ENCODE results near the gene STAMBP.

GRCh38 chr2:73913414-73914054, 84.8 kb downstream of the STAMBP start:
- TF ChIP-seq, protein P1, sequence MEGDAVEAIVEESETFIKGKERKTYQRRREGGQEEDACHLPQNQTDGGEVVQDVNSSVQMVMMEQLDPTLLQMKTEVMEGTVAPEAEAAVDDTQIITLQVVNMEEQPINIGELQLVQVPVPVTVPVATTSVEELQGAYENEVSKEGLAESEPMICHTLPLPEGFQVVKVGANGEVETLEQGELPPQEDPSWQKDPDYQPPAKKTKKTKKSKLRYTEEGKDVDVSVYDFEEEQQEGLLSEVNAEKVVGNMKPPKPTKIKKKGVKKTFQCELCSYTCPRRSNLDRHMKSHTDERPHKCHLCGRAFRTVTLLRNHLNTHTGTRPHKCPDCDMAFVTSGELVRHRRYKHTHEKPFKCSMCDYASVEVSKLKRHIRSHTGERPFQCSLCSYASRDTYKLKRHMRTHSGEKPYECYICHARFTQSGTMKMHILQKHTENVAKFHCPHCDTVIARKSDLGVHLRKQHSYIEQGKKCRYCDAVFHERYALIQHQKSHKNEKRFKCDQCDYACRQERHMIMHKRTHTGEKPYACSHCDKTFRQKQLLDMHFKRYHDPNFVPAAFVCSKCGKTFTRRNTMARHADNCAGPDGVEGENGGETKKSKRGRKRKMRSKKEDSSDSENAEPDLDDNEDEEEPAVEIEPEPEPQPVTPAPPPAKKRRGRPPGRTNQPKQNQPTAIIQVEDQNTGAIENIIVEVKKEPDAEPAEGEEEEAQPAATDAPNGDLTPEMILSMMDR (IDR thresholded peaks at IDR 0.05) = no peak
- TF ChIP-seq POLR2A (IDR thresholded peaks at IDR 0.05) = no peak
- TF ChIP-seq POLR2AphosphoS5 (IDR thresholded peaks at IDR 0.05) = no peak
